Measurements from ENCODE around the gene MEF2D.

Gene MEF2D

GRCh38 chr1:156427957-156428356 is 72.6 kb downstream of the MEF2D start:
- DNase-seq (ENCODE audit: low spot score), result no peak

- no peak for DNase-seq (ENCODE audit: low spot score)
Measured at GRCh38 chr1:156425943-156426342, 74.6 kb downstream of the MEF2D start.

GRCh38 chr1:156424806-156425432 is 75.7 kb downstream of the MEF2D start:
- DNase-seq (ENCODE audit: low spot score), result no peak

- DNase-seq (ENCODE audit: low spot score), result no peak
Measured at GRCh38 chr1:156423422-156424352, 76.9 kb downstream of the MEF2D start.

- DNase-seq (ENCODE audit: low spot score), result no peak
Measured at GRCh38 chr1:156422602-156423091, 77.9 kb downstream of the MEF2D start.

GRCh38 chr1:156421939-156422601 is 78.5 kb downstream of the MEF2D start:
- no peak for DNase-seq (ENCODE audit: low spot score)

- DNase-seq (ENCODE audit: low spot score), result peak; percentile 68
Measured at GRCh38 chr1:156421062-156421938, 79.3 kb downstream of the MEF2D start.

- peak; percentile 44 for DNase-seq (ENCODE audit: low spot score)
Measured at GRCh38 chr1:156420205-156421061, 80.1 kb downstream of the MEF2D start.

- peak; percentile 27 for DNase-seq (ENCODE audit: low spot score)
Measured at GRCh38 chr1:156419854-156420204, 80.7 kb downstream of the MEF2D start.

GRCh38 chr1:156418416-156419070 is 82.0 kb downstream of the MEF2D start:
- no peak for DNase-seq (ENCODE audit: low spot score)

- no peak for DNase-seq (ENCODE audit: low spot score)
Measured at GRCh38 chr1:156417401-156418020, 83.1 kb downstream of the MEF2D start.

- no peak for DNase-seq (ENCODE audit: low spot score)
Measured at GRCh38 chr1:156416993-156417392, 83.6 kb downstream of the MEF2D start.

- no peak for DNase-seq (ENCODE audit: low spot score)
Measured at GRCh38 chr1:156414461-156415064, 86.0 kb downstream of the MEF2D start.
